Measurements from ENCODE around the gene CARNS1. TPM values are rescaled to one million over a fixed set of nuclear protein-coding genes. Genes with fewer than 3 reads are reported as not detected.
A peak's percentile ranks its signal among the peaks of the same experiment; 100 is the strongest.

CARNS1 gene
- total and polyA plus RNA-seq, 8 donors, result 0.39 to 2.2 (median 0.90) TPM

GRCh38 chr11:67432655-67433349 is 17.3 kb downstream of the CARNS1 start:
- no peak for TF ChIP-seq CTCF (IDR thresholded peaks at IDR 0.05)
- no peak overlapping the region for H3K27ac ChIP-seq
- no peak overlapping the region for H3K4me3 ChIP-seq
- peaks cover 0 to 16% (median 14%) of the 10 kb centered on the region in 3 donors for H3K36me3 ChIP-seq
- DNase-seq, result no peak
- ATAC-seq, result no peak
- 91 to 93% methylated on average over 22 of the region's 22 CpGs for WGBS, 2 donors
- H3K9me3 ChIP-seq, result no peaks in the 10 kb centered on the region
- no peaks in the 10 kb centered on the region for H3K27me3 ChIP-seq
- FAIRE-seq, result no peak
- H3K4me1 ChIP-seq, result peaks cover 4 to 9% (median 7%) of the 10 kb centered on the region in 3 donors
- intact Hi-C loops (cut with DNase I), result loop anchor here in 1 of 3 donors (10.0 kb wide), 1 partner anchor 62 kb away; no protein-coding TSS in a partner anchor

- intact Hi-C loops (cut with DNase I), result loop anchor here in 1 of 3 donors (10.0 kb wide), 1 partner anchor 61 kb away; no protein-coding TSS in a partner anchor
- DNase-seq (peak in 1 of 6 donors; percentile 56), ATAC-seq (no peak), FAIRE-seq (no peak)
- no peaks in the 10 kb centered on the region for H3K27me3 ChIP-seq
- H3K27ac ChIP-seq, result no peak overlapping the region
- H3K4me1 ChIP-seq, result peaks cover 4 to 9% (median 7%) of the 10 kb centered on the region in 3 donors
- 88 to 90% methylated on average over 17 to 22 of the region's 22 CpGs for WGBS, 2 donors
- no peak overlapping the region for H3K4me3 ChIP-seq
- H3K36me3 ChIP-seq, result peaks cover 0 to 16% (median 14%) of the 10 kb centered on the region in 3 donors
- H3K9me3 ChIP-seq, result no peaks in the 10 kb centered on the region
- no peak for TF ChIP-seq CTCF (IDR thresholded peaks at IDR 0.05)
Observed at GRCh38 chr11:67433536-67434394, 18.3 kb downstream of the CARNS1 start.

GRCh38 chr11:67434395-67434881 is 19.0 kb downstream of the CARNS1 start:
- H3K27me3 ChIP-seq, result no peaks in the 10 kb centered on the region
- no peaks in the 10 kb centered on the region for H3K9me3 ChIP-seq
- FAIRE-seq, result no peak
- peak in 1 of 6 donors; percentile 82 for DNase-seq
- intact Hi-C loops (cut with DNase I), result loop anchor here in 1 of 3 donors (10.0 kb wide), 1 partner anchor 60 kb away; no protein-coding TSS in a partner anchor
- H3K27ac ChIP-seq, result no peak overlapping the region
- WGBS, 2 donors, result 82 to 83% methylated on average over 22 to 23 of the region's 23 CpGs
- H3K4me1 ChIP-seq, result peaks cover 1 to 3% (median 2%) of the 10 kb centered on the region in 3 donors
- TF ChIP-seq CTCF (IDR thresholded peaks at IDR 0.05), result no peak
- no peak overlapping the region for H3K4me3 ChIP-seq
- ATAC-seq, result no peak
- peaks cover 0 to 16% (median 14%) of the 10 kb centered on the region in 3 donors for H3K36me3 ChIP-seq

GRCh38 chr11:67435031-67435726 is 19.7 kb downstream of the CARNS1 start:
- no peaks in the 10 kb centered on the region for H3K27me3 ChIP-seq
- intact Hi-C loops (cut with DNase I), result loop anchor here in 1 of 3 donors (10.0 kb wide), 1 partner anchor 60 kb away; no protein-coding TSS in a partner anchor
- H3K36me3 ChIP-seq, result peaks cover 0 to 16% (median 14%) of the 10 kb centered on the region in 3 donors
- no peaks in the 10 kb centered on the region for H3K9me3 ChIP-seq
- WGBS, 2 donors, result 88 to 90% methylated on average over 26 of the region's 26 CpGs
- no peak for TF ChIP-seq CTCF (IDR thresholded peaks at IDR 0.05)
- DNase-seq (no peak), ATAC-seq (no peak), FAIRE-seq (no peak)
- H3K4me1 ChIP-seq, result no peaks in the 10 kb centered on the region
- H3K4me3 ChIP-seq, result no peak overlapping the region
- no peak overlapping the region for H3K27ac ChIP-seq

Data from pancreas (tissue), 10 donors.